Putamen (tissue), 1 donor: Measurements from ENCODE around the gene PHRF1.
"Not testable (repeated sequence)": the region's sequence is repeated elsewhere in the genome, so short reads cannot be mapped to it uniquely, and the experiment has no call there.

ENCODE experiments used
- DNase-seq: peaks from one replicate; pipeline ENCODE4 v3.0.0-alpha.2; 2016; ENCODE audit warnings: low spot score

Gene PHRF1

GRCh38 chr11:635945-636510, 59.8 kb downstream of the PHRF1 start:
- no peak for DNase-seq

GRCh38 chr11:636511-637332, 60.5 kb downstream of the PHRF1 start, which contains the start of gene DRD4:
Gene DRD4, plus strand, starts transcription at chr11:637269. Its CDS starts 36 bp downstream, at chr11:637305.
- DNase-seq = no peak

- no peak for DNase-seq
These were observed 61.0 kb downstream of the PHRF1 start for GRCh38 chr11:637333-637592.

GRCh38 chr11:637593-638521, 61.6 kb downstream of the PHRF1 start:
- DNase-seq = no peak

GRCh38 chr11:638631-639331, 62.5 kb downstream of the PHRF1 start:
- DNase-seq = no peak

- no peak for DNase-seq
These were observed 63.2 kb downstream of the PHRF1 start for GRCh38 chr11:639332-639955.

GRCh38 chr11:640021-640706, 63.9 kb downstream of the PHRF1 start:
- no peak for DNase-seq

GRCh38 chr11:641806-642370, 65.6 kb downstream of the PHRF1 start:
- DNase-seq = no peak

- no peak for DNase-seq
These were observed 67.1 kb downstream of the PHRF1 start for GRCh38 chr11:643366-643765.

GRCh38 chr11:643849-644738, 67.8 kb downstream of the PHRF1 start:
- DNase-seq = no peak

- DNase-seq = peak; percentile 70
These were observed 69.3 kb downstream of the PHRF1 start for GRCh38 chr11:645536-645935.

GRCh38 chr11:646214-646613, 69.9 kb downstream of the PHRF1 start:
- DNase-seq = no peak

- DNase-seq = not testable (repeated sequence)
These were observed 71.4 kb downstream of the PHRF1 start for GRCh38 chr11:647672-648158.

- DNase-seq = no peak
These were observed 74.2 kb downstream of the PHRF1 start for GRCh38 chr11:650482-650881.

GRCh38 chr11:653136-653535, 76.9 kb downstream of the PHRF1 start:
- not testable (repeated sequence) for DNase-seq

- DNase-seq = no peak
These were observed 77.6 kb downstream of the PHRF1 start for GRCh38 chr11:653837-654236.

- not testable (repeated sequence) for DNase-seq
These were observed 78.2 kb downstream of the PHRF1 start for GRCh38 chr11:654444-654843.

GRCh38 chr11:655036-655726, 78.9 kb downstream of the PHRF1 start:
- DNase-seq = no peak

- DNase-seq = no peak
These were observed 80.2 kb downstream of the PHRF1 start for GRCh38 chr11:656426-656825.
